ENCODE results near the gene NRBP1.
"Not testable (repeated sequence)": the region's sequence is repeated elsewhere in the genome, so short reads cannot be mapped to it uniquely, and the experiment has no call there.

The NRBP1 gene

DNA sequence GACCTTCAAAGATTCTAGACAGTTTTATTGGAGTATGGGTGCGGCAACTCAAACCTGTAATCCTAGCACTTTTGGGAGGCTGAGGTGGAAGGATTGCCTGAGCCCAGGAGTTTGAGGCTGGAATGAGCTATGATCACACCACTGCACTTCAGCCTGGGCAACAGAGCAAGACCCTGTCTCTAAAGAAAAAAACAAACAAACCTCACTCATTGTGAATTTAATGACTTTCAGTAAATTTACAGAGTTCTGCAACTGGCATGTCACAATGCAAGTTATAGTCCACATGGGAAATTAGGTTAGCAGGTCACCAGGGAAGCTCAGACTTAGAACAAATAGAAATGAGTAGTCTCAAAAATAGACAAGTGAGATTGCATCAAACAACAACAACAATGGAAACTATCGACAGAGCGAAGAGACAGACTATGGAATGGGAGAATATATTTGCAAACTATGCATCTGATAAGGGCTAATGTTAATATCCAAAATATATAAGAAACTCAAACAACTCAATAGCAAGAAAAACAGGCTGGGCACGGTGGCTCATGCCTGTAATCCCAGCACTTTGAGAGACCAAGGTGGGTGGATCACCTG is 6.7 kb upstream of the NRBP1 start:
- DNase-seq (ENCODE audit: low read depth), result no peak

DNA sequence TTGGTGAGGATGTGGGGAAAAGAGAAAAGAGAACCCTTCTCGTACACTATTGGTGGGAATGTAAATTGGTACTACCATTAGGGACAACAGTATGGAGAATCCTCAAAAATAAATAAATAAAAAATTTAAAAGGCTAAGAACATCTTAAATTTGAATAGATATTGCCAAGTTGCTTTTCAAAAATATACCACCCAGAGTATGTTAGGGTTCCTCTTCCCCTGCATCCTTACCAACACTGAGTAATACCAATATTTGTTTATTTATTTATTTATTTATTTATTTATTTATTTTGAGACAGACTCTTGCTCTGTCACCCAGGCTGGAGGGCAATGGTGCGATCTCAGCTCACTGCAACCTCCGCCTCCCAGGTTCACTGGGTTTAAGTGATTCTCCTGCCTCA is 5.5 kb upstream of the NRBP1 start:
- no peak for DNase-seq (ENCODE audit: low read depth)

DNA sequence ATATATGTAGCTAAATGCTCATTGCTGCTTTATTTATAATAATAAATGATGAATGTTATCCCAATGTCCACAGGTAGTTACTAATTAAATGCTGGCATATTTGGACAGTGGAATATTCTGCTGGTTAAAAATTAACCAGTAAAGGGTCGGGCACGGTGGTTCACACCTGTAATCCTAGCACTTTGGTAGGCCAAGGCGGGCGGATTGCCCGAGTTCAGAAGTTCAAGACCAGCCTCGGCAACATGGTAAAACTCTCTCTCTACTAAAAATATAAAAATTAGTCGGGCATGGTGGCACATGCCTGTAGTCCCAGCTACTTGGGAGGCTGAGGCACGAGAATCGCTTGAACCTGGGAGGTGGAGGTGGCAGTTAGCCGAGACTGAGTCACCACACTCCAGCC is 3.4 kb upstream of the NRBP1 start:
- not testable (repeated sequence) for DNase-seq (ENCODE audit: low read depth)

DNA sequence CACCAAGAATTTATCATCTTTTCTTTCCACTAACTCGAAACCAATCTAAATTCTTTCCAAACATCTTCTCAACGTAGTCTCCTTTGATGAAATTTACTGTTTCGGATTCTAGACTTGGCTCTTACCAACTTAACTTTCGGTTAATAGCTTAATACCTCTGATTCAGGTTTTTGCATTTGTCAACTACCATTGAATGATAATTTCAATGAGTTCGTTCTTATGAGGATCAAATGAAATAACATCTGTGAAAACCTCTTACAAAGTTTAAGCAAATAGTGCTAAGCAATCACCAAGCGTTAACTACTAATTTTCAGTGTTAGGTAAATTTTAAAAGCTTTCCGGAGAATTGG is 593 bp upstream of the NRBP1 start:
- DNase-seq (ENCODE audit: low read depth), result no peak

DNA sequence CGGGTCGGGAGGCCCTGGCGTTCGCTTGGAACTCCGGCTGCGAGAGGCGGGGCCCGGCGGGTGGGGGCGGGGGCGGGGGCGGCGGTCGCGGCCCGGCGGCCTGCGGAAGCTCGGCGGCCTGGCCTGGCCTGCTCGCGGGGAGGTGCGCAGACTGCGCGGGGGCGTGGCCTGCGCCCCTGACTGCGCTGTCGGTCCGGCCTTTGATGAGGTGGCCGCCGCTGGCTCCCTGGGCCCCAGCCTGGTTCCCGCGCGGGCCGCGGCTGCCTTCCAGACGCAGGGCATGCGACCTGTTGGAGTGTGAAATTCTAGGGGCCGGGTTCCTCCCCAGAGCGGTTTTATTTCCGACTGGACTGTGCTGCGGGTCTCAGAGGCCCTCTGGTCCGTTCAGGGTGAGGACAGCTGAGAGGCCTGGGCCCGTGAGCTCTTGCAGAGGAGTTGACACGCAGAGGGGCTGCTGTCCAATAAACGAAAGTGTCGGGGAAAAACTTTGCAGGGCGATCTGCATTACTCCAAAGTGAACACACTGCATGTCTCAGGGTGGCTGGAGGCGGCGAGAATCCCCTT is 629 bp downstream of the NRBP1 start:
- DNase-seq (ENCODE audit: low read depth), result peak; percentile 53

DNA sequence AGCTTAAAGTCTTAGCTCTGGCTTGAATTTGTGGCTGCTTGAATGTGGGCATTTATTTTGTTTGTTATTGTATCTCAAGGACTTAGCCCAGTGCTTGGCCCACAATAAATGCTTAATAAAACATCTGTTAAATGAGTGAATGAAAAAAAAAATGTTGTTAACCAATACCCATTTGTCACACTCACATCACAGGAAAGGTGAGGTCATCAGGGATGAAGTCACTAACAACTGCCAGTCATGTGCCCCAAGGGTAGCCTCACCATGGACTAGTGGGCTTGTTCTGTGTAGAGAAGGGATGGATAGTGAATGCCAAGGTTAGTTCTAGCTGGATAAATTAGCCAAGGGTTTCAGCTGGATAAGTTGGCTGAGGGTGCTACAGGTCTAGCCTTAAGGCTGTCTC is 3.0 kb downstream of the NRBP1 start:
- DNase-seq (ENCODE audit: low read depth), result no peak

DNA sequence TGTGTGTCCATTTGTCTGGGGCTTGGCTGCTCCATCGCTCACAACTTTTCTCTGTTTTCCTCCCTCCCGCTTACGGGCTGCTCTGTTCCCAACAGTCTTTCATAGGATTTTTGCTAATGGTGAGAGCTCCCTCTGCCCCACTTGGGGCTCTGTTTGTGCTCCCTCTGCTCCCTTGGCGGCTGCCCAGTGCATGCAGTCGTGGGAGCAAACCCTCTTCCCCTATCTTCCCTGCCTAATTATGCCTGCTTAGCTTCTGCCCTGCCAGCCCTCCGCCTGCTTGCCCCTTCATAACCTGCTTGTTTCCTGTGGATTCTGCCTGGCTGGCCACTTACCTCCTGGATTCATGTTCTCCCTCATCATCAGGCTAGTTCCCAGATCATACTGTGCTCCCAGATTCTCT is 7.2 kb downstream of the NRBP1 start:
- no peak for DNase-seq (ENCODE audit: low read depth)

DNA sequence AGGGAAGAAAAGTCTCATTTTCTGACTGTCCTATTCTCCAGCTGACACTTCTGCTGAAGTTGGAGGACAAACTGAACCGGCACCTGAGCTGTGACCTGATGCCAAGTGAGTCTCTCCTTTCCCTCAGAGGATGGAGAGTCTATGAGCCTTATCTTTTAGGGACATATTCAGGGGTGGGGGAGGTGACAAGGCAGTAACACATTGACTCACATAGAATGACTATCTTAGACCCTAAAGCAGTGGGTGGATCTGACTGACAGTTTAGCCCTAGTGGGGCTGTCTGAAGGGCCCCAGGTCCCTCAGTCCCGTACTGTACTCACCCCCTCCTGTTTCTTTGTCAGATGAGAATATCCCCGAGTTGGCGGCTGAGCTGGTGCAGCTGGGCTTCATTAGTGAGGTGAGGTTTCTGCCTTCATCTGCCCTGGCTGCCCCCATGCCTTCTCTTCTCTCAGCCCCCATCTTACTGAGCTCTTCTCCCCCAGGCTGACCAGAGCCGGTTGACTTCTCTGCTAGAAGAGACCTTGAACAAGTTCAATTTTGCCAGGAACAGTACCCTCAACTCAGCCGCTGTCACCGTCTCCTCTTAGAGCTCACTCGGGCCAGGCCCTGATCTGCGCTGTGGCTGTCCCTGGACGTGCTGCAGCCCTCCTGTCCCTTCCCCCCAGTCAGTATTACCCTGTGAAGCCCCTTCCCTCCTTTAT is 12.9 kb downstream of the NRBP1 start:
- DNase-seq (ENCODE audit: low read depth), result no peak

DNA sequence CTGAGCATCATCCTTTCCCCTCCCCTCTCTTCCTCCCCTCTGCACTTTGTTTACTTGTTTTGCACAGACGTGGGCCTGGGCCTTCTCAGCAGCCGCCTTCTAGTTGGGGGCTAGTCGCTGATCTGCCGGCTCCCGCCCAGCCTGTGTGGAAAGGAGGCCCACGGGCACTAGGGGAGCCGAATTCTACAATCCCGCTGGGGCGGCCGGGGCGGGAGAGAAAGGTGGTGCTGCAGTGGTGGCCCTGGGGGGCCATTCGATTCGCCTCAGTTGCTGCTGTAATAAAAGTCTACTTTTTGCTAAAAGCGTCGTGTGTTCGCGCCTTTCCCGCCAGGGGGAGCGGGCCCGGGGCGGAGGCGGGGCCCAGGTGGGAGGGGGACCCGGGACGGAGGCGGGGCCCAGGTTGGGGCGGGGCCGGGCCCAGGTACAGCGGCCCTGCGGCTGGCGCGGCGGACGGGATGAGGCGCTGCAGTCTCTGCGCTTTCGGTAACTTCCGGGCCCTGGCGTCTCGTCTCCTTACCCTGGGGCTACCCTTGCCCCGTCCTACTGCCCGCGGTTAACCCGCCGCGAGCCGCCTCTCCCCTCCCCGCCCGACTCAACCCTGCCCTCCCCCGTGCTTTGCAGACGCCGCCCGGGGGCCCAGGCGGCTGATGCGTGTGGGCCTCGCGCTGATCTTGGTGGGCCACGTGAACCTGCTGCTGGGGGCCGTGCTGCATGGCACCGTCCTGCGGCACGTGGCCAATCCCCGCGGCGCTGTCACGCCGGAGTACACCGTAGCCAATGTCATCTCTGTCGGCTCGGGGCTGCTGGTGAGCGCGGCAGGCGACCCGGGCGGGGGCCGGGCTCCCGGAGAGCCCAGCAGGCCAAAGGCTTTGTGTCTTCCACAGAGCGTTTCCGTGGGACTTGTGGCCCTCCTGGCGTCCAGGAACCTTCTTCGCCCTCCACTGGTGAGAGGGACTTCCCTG is 13.8 kb downstream of the NRBP1 start, which contains the start of gene KRTCAP3:
TSS of gene KRTCAP3 (plus strand) at position 424 of the 962 bp plus-strand sequence. CDS start at position 456, 32 bp downstream.
- peak; percentile 24 for DNase-seq (ENCODE audit: low read depth)

DNA sequence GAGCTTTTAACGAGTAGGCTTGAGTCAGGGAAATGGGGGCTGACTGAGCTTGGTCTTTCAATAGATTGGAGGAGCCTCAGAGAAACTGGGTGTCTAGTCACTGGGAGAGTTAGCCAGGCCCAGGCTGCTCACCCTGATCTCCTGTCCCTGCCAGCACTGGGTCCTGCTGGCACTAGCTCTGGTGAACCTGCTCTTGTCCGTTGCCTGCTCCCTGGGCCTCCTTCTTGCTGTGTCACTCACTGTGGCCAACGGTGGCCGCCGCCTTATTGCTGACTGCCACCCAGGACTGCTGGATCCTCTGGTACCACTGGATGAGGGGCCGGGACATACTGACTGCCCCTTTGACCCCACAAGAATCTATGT is 14.5 kb downstream of the NRBP1 start:
- DNase-seq (ENCODE audit: low read depth), result no peak

DNA sequence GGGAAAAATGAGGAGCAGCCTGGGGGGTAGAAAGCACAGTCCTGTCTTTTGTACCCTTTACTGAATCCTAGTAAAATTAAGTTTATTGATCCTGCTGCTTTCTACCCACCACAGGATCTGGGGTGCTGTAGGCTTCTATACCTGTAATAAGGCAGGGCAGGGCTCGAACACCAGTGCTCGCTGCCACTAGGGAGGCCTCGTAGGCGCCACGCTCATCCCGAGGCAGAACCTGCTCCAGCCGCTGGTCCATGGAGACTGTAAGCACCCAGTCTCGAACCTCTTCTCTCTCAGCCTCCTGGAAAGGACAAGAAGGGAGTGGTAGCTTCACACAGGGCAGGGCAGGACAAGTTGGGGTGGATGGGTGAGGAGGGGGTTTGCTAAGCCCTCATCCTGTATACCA is 16.7 kb downstream of the NRBP1 start:
- no peak for DNase-seq (ENCODE audit: low read depth)

DNA sequence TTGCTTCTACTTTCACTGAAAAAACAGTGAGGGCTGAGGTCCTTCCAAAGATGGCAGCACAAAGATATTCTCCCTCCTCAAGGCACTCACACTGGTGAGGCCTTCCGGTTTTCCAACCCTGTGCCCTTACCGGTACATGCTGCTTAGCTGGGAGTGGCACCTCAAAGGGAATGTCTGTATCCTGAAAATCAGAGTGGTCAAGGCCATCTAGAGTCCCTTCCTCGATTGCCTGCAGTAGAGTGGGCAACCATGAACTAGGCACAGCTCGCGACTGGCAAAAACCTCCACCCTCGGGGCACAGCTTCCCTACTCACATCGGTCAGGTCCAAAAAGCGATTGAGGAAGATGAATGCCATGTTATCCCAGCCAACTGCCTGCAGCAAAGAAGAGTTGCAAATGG is 17.2 kb downstream of the NRBP1 start:
- no peak for DNase-seq (ENCODE audit: low read depth)

DNA sequence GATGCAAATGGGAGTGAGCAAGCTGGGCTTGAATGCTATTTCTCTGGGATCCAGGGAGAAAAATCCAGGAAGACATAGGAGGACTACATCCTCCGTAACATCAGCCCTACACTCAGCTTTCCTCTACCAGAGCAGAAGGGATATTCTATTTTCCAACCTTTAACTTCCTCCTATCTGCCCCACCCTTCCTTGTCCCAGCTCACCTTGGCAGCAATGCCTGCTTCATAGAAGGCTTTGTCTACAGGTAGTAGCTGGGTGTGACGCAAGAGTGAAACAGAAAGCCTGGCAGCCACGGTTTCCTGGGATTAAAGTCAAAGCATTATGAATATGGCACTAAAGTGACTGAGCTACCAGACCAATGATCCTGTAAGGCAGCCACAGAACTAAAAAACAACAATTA is 17.6 kb downstream of the NRBP1 start:
- no peak for DNase-seq (ENCODE audit: low read depth)

DNA sequence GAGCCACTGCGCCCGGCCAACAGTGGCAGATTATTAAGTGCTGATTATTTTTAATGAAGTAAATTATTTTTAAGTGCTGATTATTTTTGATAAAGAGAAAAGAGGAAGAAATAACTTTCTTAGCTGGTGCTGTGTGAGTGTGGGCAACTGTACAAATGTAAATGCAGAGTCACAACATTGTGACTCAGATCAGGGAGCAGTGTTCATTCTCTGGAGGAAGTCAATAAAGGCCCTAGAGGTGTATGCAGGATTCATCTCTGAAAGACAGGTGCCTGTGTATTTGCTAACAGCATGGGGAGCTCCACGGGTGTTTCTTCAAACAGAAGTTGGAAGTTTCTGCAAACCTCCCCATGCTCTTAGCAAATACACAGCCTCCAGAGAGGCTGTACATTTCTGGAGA is 19.9 kb downstream of the NRBP1 start:
- no peak for DNase-seq (ENCODE audit: low read depth)

DNA sequence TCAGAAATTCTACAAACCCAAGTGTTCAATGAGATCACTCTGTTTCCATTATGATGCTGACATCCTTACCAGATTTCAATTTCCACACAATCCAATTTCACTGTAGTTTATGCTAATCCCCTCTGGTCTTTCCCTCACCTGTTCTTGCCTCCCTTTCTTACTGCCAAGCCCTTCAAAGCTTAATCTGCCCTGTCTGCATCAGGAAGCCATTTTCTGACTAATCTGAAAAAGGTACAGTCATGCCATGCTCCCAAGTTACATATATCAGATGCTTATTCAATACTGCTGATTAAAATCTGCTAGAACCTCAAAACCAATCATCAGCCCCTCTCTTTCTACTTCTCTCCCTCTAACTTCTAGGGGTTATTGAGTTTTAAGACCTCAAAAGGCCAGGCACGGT is 22.7 kb downstream of the NRBP1 start:
- no peak for DNase-seq (ENCODE audit: low read depth)

DNA sequence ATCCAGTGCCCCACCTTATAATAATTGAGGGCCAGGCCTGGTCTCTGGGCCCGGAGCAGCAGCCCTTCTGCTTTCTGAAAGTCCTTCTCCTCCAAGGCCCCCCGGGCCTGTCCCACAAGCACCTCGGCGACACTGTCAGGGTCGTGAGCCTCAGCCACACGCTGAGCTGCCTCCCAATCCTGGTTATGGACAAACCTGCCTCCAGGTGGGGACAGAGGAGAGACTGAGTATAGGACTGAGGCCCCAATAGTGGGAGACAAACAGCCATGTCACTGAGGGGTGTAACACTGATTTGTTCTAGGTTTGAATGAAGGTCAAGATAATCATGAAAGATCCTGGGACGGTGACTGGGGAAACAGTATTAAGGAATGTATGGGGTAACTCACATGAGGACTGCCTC is 25.5 kb downstream of the NRBP1 start:
- DNase-seq (ENCODE audit: low read depth), result no peak

DNA sequence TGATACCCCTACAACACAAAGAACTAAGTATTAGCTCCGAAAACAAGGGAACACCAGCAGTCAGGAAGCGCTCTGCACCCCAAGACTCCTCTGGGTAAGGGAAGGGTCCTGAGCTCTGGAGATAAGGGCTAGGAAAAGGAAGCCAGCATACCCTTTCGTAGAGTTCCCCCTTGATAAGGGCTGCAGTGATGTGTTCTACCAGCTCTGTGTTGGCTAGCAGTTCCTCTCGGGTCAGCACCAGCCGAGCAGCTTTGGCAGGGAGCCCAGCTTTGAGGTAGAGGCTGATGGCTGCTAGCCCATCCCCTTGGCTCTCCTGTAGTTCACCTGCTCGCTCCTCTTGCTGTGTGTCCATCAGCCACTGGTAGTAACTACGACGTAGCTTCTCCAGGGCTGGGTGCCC is 32.7 kb downstream of the NRBP1 start:
- DNase-seq (ENCODE audit: low read depth), result no peak

DNA sequence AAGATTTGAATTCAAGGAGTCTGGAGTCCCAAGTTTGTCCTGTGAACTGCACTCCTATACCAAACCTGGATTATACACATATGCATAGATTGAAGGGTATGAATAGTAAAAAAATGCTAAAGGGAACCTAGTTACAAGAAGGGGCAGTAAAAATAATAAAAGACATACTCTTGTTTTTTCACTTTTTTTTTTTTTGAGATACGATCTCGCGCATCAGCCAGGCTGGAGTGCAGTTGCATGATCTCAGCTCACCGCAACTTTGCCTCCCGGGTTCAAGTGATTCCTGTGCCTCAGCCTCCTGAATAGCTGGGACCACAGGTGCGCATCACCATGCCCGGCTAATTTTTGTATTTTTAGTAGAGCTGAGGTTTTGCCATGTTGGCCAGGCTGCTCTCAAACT is 36.0 kb downstream of the NRBP1 start:
- no peak for DNase-seq (ENCODE audit: low read depth)

DNA sequence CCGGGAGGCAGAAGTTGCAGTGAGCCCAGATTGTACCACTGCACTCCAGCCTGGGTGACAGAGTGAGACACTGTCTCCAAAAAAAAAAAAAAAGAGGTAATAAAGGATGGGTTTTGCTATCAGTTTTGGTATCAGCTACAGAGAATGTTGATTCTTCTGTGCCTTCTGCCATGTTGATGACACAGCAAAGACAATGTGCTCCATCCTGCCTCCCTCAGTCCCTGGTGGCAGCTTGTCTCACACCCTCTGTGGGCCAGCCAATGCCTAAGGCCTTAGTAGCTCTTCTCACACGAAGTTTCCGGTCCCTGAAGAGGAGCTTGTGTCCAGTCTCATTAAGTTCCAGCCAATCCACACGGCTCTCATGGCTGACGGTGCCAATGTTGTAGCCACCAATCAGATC is 43.5 kb downstream of the NRBP1 start:
- DNase-seq (ENCODE audit: low read depth), result no peak

DNA sequence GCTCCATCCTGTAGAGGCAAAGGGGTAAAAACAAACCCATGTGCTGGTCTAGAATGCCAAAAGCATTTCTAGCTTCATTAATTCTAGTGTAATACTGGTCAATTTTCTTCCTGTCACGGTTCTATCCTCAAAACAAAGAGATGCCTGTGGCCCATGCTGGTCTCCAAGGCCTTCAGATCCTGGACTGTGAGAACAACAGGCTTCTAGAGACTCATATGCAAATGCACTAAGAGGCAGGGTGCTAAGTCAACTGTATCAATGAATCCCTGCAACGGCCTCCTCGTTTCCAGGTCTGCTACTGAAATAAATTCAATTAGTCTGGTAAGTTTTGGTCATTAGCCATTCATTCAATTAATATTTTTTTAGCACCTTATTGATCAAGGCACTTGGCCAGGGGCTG is 57.1 kb downstream of the NRBP1 start:
- no peak for DNase-seq (ENCODE audit: low read depth)

DNA sequence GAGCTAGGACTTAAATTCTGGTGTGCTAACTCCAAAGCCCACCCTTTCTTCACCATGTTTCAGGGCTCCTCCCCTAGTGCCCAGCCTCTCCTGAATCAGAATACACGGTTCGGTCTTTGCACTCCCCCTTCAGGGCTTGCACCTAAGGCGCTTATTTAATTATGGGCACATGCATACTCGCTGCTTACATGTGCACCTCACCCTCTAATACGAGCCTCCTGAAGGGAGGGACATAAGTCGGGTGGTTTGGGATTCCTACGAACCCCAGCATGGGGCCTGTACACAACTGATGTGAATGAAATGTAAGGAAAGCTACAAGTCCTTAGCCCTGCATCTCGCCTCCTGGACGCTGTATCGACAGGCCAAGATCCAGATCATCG is 60.7 kb downstream of the NRBP1 start:
- no peak for DNase-seq (ENCODE audit: low read depth)

DNA sequence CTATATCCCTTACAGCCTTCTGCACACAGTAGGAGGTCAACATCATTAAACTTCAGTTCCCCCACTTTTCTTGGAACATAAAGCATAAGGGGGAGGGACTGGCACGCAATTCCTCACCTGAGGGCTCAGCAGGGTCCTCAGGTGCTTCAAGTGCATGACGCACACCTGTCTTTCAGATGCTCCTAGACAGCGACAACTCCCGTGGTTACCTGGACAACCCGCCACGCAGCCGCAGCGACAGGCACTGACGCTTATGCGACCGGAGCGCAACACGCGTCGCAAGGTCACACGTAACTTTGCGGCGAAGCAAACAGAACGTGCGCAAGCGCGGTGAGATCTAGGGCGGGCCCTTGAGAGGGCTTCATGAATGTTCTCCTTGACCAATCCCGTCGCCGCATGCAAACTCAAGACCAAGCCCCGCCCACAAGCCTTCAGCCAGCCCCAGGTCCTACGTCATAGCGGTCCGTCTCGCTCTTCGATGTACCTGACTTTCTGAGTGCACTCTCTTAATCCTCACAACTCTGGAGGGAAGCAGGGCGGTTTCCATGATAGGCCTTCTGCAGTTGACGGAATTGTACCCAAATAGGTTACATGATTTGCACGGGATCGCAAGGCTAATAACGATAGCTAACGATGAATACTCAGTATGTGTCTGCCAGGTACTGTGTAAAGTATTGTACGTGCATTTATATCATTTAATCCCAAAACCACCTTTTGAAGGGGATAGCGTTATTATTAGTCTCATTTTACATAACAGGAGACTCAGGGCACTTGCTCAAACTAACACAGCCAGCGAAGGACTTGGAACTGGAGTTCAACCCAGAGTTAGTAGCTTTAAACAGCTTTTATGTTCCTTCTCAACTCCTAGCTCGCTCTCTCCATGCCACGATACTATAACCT is 61.3 kb downstream of the NRBP1 start, which contains the start of gene IFT172:
TSS of gene IFT172 (minus strand) at position 246 of the 900 bp plus-strand sequence. CDS start at position 156, 90 bp downstream.
- DNase-seq (ENCODE audit: low read depth), result peak; percentile 98

All from activated gamma-delta T cell treated with anti-CD3 and anti-CD28 coated beads, Interleukin-2, amount 50 U/mL, for 16 hours (primary cell).